ENCODE data around the gene IL1RAPL2.
"Not testable (repeated sequence)": the region's sequence is repeated elsewhere in the genome, so short reads cannot be mapped to it uniquely, and the experiment has no call there.

Gene IL1RAPL2

DNA sequence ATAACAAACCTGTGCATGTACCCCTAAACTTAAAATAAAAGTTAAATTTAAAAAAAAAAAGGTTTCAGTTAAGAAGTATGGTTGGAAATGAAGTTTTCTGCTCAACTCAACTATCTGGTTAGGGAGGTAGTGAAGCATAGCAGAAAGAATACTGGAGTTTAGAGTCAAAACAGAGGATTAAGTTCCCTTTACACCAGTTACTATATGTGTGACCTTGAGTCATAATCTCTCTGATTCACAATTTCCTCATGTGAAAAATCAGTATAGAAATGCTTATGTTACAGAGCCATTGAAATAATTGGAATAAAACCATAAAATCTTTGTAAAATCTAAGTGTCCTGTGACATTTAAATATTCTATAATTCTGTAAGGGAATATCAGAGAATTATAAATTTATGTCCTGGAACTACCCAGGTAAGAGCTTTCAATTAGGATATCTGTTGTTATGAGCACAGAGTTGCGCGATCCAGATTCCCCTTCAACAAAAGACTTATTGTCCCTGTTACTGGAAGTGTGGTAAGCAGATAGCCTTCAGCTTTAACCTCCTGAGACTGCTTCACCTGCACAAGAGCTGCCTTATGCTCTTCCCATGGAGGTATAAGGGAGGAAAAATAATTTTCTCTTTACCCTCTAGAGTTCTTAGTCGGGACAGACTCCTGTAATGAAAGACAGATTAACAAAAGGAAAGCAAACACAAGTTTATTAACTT, 1052.5 kb downstream of the IL1RAPL2 start:
- DNase-seq (ENCODE audit: low spot score) = no peak

DNA sequence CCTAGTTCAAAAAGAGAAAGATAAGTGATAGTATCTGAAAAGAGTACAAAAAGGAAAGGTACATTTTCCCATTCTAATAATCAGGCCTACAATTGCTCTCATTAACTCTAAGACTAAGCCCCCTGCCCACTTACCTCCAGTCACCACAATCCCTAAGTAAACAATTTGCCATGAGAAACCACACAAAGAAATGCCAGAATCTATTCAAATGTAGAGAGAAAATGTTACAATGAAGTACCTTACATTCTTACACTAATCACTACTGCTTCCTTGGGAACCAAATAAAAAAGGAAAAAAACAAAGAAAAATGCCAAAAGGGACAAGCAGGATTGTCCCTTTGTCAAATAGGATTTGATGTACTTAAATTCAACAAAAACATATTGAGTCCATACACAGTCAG, 1068.2 kb downstream of the IL1RAPL2 start:
- DNase-seq (ENCODE audit: low spot score) = no peak

DNA sequence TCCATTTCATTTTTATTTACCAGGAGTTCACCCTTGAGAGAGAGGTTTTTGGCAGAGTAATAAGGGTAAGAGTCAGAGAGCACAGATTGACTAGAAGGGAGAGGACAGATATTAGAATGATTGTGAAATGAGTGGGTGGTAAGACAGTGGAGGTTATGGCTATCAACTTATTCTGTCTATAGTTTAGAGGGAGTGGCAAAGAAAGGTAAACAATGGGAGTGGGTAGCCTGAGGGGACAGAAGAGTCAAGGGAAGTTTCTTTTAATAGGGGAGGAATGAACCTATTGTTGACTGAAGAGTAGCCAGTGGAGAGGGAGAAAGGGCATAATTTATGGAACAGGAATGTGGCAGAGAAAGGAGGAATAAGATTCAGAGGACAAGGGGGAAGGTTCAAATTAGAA, 1069.8 kb downstream of the IL1RAPL2 start:
- DNase-seq (ENCODE audit: low spot score) = no peak

DNA sequence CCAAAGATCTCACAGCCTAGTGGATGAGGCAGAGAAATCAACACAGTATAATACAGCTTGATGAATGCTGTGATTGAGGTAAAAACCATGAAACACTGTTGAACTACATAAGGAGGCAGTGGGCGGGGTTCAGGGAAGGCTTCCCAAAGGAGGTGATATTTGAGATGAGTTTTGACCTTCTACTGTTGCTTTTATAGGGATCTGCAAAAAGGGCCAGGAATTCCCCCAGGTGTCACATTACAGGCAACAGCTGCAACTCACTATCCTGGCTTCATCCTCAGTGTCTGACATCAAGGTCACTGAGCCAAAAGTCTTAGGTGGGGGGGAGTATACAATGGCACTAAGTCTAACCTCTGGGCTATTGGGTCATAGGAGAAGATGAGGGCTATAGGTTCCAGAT, 1070.7 kb downstream of the IL1RAPL2 start:
- no peak for DNase-seq (ENCODE audit: low spot score)

DNA sequence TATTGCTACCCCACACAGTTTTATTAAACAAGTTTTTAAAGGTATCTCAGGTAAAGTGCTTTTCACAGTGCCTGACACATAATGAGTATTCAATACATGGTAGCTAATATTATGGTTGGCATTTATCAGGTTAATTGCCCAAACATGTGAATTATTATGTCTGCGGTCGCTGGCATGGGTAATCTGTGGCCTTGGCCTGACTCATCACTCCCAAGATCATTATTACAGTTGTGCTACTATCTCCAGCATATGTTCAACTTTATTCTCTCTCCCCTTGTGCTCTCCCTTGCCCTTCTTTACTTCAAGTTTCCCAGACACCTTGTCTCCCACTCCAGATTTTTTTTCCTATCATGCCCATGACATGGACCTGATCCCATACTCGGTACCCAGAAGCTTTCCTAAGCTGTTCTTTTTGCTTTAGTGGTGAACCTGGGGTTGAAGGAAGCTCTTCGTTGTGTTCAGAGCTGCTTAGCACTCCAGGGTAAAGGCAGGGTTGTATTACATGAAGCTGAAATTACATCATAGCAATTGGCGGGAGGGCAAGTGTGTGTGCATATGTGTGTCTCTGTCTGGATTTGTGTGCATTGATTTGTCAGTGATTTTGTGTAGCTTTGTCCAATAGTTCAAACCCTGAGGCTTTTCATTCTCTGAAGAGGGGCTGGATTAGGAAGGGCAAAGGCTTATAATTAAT, 1079.8 kb downstream of the IL1RAPL2 start:
- no peak for DNase-seq (ENCODE audit: low spot score)

DNA sequence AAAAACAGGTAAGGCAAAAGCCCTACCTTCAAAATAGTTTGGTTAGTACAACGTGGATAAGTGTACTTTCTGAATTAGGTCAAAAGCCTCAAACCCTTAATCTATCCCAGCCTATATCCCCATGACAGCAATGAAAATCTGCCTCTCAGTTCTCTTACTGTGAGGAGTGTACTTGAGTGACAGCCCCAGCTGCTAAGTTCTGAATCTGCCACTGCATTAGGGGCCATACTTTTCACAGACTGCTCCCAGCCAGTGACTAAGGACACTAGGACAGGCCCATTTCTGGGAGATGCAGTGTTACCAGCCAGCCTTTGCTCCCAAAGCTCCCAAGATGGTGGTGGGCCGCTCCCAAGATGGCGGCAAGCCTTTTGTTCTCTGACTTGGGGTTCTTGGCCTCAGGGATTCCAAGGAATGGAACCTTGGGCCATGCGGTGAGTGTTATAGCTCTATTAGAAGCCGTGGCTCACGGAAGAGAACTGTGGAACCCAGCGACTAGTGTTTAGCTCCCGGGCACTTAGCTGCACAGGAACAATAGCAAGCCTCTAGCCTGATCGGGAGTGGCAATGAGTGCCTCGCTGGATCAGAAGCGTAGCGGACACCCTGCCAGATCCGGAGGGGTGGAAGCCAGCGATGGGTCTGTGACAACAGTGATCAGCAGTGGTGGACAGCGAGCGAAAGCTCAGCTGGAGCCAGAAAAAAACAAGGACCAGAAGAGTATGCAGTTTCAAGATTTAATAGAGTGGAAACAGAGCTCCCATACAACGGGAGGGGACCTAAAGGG, 1080.8 kb downstream of the IL1RAPL2 start:
- no peak for DNase-seq (ENCODE audit: low spot score)

DNA sequence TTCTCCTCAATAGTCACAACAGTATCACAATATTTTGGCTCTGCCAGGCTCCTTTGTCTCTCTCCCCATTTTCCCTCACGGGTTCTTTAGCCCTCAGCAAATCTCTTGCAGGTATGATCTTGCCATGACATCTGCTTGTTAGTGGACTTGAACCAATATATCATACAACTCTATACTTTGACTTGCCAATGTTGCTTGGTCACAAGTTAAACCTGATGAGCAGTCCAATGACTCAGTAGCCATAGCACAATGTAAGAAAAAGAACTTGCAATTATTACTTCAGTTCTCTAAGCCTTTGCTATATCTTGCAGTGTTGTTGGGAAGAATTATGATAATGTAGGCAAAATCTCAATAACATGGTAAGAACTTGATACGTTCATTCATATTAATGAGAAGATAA, 1081.8 kb downstream of the IL1RAPL2 start:
- no peak for DNase-seq (ENCODE audit: low spot score)

DNA sequence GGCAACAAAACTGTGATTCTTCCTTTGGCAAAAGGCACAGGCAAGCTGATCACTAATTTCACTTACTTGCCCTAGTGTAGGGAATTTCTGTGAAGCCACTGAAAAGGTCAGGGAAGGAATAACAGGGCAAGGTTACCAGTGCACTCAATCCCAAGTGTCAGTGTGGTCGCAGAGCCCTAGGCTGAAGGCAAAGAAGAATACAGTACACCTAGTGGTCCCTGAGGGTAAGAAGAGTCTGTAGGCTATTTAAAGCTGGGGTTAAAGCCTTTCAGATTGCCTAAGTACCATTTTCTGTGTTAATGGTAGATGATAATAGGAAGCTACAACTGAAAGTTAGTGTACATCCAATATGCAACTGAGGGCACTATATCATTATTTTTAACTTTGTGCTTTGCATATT, 1082.7 kb downstream of the IL1RAPL2 start:
- DNase-seq (ENCODE audit: low spot score) = no peak

DNA sequence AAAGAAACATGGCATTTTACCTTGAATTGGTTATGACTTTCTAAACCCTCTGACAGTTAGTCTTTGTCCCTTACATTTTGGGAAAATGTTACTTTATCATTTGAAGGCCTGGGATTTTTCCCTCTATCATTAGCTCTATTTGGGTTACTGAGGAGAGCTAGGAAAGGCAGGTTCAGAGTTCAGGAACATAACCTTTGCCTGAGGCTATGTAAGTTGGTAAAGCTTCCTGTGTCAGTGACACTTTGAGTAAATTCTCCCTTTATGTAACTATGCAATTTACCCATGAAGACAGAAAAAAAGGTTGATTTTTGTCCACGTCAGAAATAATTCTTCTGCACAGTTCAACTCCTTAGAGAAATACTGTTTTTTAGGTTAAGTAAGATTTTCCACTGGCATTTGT, 1084.6 kb downstream of the IL1RAPL2 start:
- no peak for DNase-seq (ENCODE audit: low spot score)

DNA sequence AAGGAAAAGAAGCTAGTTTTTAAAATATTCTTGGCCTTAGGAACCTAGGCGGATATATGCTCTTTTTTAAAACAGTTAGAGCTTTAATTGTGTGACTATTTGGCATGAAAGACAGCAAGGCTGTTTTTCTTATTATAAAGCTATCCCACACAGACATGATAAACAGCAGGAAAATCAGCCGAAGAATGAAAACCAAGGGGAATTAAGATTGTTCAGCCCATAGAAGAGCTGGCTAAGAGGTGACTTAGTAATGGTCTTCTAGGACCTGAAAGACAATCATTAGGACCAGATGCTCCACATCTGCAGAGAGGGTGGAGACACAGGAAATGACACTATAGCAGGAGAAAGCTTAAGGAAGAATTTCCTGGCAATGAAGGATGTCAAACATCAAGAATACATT, 1085.0 kb downstream of the IL1RAPL2 start:
- DNase-seq (ENCODE audit: low spot score) = no peak

DNA sequence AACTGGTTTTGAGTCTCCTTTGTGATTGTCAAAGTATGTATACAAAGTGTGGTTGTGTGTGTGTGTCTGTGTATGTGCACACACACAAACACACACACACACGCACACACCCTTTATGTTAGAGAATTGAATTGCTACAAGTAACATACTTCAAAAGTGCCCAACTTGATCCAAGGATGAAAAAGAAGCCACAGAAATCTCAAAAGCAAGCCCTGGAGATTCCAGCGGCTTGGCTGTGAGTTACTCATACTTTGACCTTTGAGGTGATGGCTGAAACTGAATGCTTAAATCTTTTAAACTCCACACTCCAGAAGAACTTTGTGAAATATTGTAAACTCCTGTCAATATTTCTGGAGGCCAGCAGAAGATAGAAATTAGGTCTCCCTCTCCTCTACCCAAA, 1087.9 kb downstream of the IL1RAPL2 start:
- no peak for DNase-seq (ENCODE audit: low spot score)

DNA sequence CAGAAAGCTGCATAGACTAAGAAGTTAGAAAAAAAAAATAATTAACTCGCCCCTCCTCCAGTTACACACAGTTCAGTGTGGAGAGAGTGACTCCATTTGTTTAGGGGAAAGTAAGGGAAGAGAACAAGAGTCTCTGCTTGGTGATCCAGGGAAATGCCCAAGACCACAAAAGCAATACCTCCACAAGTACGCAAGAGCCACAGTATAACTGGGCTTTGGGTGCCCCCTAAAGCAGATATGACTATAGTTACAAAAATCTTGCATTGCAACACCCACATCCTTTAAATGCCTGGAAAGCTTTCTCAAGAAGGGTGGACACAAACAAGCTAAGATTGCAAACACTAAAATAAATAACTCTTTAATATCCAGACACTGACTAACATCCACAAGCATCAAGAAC, 1092.1 kb downstream of the IL1RAPL2 start:
- no peak for DNase-seq (ENCODE audit: low spot score)

DNA sequence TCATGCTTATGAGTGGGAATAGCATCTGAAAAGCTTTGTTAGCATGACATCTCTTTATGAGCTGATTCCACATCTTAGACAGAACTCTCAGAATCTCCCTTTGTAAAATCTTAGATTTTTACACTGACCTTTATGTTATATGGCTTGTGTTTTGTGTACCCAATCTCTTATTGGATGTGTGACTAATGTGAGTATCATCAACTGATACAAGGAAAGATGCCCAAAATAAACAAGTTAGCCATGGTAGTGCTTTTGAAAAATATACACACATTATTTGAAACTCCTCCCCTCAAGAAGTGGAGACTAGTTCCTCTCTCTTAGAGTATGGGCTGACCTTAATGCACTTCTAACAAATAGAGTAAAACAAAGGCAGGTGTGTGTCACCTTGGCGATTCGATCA, 1096.2 kb downstream of the IL1RAPL2 start:
- no peak for DNase-seq (ENCODE audit: low spot score)

DNA sequence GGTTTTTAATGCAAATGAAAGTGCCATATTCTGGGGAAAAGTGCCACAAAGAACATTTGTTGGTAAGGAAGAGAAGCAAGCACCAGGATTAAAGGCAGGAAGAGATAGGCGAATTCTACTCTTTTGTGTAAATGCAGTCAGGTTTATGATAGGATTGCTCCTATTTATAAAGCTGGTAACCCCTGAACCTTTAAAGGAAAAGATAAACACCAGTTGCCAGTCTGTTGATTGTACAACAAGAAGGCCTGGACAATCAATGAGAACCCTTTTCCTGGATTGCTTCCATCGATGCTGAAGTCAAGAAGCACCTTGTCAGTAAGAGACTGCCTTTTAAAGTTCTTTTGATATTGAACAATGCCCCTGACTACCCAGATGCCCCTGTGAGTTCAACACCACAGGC, 1098.2 kb downstream of the IL1RAPL2 start:
- DNase-seq (ENCODE audit: low spot score) = no peak

DNA sequence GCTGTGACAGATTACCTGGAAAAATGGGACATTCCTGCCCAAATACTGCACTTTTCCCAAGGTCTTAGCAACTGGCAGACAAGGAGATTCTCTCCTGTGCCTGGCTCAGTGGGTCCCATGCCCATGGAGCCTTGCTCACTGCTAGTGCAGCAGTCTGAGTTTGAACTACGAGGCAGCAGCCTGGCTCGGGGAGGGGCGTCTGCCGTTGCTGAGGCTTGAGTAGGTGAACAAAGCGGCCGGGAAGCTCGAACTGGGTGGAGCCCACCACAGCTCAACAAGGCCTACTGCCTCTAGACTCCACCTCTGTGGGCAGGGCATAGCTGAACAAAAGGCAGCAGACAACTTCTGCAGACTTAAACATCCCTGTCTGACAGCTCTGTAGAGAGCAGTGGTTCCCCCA, 1118.3 kb downstream of the IL1RAPL2 start:
- not testable (repeated sequence) for DNase-seq (ENCODE audit: low spot score)

DNA sequence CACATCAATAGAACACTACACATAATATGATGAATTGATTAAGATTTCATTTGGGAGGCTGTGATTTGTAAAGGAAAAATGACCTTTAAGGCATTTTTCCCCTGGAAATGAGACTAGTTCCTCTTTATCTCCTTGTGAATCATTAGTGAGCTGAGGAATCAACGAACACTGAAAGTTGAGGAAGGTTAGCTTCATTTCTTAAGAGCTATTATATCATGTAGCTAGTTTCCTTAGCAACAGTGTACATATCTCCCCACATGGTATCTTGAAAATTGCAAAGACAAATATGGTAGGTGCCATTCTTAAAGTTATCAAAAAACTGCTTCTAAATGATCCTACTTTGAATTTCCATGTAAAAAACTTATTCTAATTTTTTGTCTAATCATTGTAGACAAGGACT, 1128.8 kb downstream of the IL1RAPL2 start:
- no peak for DNase-seq (ENCODE audit: low spot score)

DNA sequence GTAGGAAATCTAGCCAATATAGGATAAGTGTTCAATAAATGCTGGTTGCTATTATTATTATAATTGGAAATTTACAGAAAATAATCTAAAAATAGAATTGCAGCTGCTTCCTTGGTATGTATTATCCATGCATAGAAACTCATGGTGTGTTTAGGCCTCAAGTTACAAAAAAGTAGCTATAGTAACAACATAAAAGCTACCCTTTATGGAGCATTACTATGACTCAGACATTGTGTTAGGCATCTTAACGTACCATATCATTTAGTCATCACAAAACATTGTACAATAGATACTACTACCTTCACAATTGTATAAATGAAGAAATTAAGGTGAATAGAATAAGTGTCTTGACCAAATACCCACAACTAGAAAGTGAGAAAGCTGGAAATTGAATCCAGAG, 1129.5 kb downstream of the IL1RAPL2 start:
- no peak for DNase-seq (ENCODE audit: low spot score)

DNA sequence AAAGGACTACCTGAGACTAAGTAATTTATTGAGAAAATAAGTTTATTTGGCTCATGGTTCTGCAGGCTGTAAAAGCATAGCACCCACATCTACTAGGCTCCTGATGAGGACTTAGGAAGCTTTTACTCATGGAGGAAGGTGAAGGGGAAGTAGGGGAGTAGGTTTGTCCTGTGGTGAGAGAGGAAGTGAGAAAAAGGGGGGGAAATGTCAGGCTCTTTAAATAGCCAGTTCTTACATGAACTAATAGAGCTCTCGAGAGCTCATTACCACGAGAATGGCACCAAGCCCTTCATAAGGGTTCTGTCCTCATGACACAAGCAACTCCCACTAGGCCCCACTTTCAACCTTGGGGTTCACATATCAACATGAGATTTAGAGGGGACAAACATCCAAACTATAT, 1130.9 kb downstream of the IL1RAPL2 start:
- DNase-seq (ENCODE audit: low spot score) = no peak

DNA sequence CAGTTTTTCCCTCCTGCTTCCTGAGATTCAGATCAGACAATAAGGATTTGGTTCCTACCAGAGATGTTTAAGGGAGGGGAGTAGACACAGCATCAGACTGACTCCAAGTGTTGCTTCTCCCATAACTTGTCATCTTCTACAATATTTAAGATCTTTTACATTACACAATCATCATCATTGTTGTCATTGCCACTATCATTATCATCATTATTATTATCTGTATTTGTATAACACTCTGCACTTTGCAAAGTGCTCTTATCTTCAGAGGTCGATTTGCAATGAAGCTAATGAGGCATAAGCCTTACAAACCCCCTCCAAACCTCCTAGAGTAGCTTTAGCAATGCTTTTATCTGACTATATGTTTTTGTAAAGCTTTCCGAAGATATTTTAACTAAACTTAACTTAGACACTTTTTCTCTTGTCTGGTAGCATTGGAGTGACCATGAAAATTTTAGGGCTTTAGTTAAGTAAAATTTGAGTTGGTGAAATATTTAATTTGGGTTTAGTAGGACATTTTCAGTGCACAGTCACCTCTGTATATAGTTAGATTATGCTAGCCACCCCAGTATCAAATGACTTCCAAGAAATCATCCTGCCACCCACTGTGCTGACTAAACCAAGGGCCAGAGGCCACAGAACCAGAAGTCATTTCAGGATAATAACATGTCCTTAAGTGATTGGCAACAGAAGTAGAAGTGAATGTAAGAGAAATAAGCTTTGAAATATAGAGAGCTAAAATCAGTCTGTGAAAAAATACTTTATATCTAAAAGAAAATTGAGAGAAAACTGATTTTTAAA, 1132.2 kb downstream of the IL1RAPL2 start:
- no peak for DNase-seq (ENCODE audit: low spot score)

DNA sequence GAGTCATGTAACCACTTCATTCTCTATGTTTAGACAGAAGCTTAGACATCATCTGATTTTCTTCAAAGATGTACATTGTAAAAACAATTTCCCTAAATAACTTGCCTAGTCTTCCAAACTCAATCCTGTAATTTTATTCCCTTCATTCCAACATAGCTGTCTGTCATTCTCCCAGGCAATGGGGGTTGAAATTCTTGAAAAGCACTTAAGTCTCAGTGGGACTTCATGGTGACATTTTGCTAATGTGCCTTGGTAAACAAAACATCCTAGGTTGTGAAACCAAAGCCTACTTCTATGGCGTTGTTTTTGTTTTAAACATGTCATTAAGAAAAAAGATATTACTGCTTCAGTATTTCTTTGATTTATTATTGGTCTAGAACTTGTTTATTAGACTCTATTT, 1134.3 kb downstream of the IL1RAPL2 start:
- DNase-seq (ENCODE audit: low spot score) = no peak

DNA sequence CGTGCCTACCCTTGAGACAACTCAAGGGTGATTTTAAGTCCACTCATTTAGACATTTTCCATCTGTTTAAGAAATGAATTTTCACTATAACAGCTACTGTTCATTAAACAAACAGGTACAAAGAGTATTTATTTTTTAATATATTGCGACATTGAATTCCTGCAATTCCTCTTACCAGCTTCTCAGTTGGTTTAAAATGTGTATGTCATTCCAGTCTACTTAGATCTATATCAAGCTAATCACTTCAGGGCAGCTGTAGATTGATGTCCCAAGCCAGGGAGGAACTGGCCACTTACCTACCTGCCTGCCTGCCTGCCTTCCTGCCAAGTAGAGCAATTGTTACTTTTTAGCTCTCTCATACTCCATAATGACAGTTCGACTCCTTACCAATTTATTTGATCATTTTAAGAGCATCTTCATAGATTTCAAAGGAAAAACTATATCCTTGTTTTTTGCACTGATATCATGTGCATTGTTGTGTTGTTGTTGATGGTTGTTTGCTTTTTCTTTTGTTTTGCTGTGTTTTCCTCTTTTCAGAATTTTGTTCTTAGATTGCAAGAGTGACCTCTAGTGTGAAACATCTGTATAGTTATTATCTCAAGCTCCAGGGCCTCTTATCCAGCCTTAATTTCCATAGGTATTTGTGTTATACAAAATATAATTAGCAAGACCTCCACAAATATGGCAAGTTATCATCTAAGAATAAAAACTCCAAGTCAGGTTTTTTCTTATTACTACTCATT, 1135.5 kb downstream of the IL1RAPL2 start:
- DNase-seq (ENCODE audit: low spot score) = no peak

DNA sequence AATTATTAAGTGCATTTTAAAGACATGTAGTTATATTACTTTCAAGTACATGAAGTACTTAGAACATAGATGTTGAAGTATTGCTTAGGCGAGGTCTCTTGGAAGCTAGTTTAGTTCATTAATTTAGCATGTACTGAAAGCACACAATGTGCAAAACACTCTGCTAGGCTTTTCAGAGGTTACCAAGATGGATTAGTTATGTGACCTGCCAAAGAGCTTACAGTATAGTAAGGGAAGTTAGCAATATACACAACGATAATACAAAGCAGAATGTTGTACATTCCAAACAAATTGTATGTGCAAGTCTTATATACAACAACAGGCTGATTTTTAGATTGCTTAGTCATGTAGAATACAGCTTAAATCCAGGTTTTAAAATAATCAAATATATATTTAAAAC, 1137.9 kb downstream of the IL1RAPL2 start:
- DNase-seq (ENCODE audit: low spot score) = no peak
